ENCODE data around the gene ELK4. TPM values are rescaled to one million over a fixed set of nuclear protein-coding genes. Genes with fewer than 3 reads are reported as not detected.

The ELK4 gene
- total and polyA plus RNA-seq, 8 donors: 23.6 to 69.9 (median 26.9) TPM

GRCh38 chr1:205664399-205665017, 32.7 kb upstream of the ELK4 start:
- no peaks in the 10 kb centered on the region for H3K9me3 ChIP-seq
- peaks cover 0 to 16% of the 10 kb centered on the region in 2 donors for H3K4me1 ChIP-seq
- no peak for TF ChIP-seq CTCF (IDR thresholded peaks at IDR 0.05)
- intact Hi-C loops (cut with DNase I): loop anchor here in 1 of 2 donors (10.0 kb wide), 1 partner anchor 50 kb away; no protein-coding TSS in a partner anchor
- no peak overlapping the region for H3K4me3 ChIP-seq
- H3K27ac ChIP-seq: no peak overlapping the region
- DNase-seq: no peak
- ATAC-seq: no peak
- no peaks in the 10 kb centered on the region for H3K27me3 ChIP-seq
- no peaks in the 10 kb centered on the region for H3K36me3 ChIP-seq

- Histone ChIP-seq H3K27ac (no peak overlapping the region), H3K36me3 (no peaks in the 10 kb centered on the region), H3K9me3 (no peaks in the 10 kb centered on the region), H3K27me3 (no peaks in the 10 kb centered on the region), H3K4me1 (peaks cover 3 to 14% of the 10 kb centered on the region in 2 donors), H3K4me3 (no peak overlapping the region)
- TF ChIP-seq CTCF (IDR thresholded peaks at IDR 0.05): no peak
- DNase-seq: no peak
- intact Hi-C loops (cut with DNase I): loop anchor here in 1 of 2 donors (10.0 kb wide), 1 partner anchor 51 kb away; no protein-coding TSS in a partner anchor
- no peak for ATAC-seq
Measured at GRCh38 chr1:205663286-205663936, 31.6 kb upstream of the ELK4 start.

- Histone ChIP-seq H3K4me3 (no peak overlapping the region), H3K36me3 (no peaks in the 10 kb centered on the region), H3K4me1 (peaks cover 3 to 14% of the 10 kb centered on the region in 2 donors), H3K27me3 (no peaks in the 10 kb centered on the region), H3K27ac (no peak overlapping the region), H3K9me3 (no peaks in the 10 kb centered on the region)
- DNase-seq (no peak), ATAC-seq (no peak)
- intact Hi-C loops (cut with DNase I): loop anchor here in 1 of 2 donors (10.0 kb wide), 1 partner anchor 52 kb away; no protein-coding TSS in a partner anchor
- no peak for TF ChIP-seq CTCF (IDR thresholded peaks at IDR 0.05)
Measured at GRCh38 chr1:205662791-205663190, 31.0 kb upstream of the ELK4 start.

GRCh38 chr1:205662135-205662738, 30.4 kb upstream of the ELK4 start:
- intact Hi-C loops (cut with DNase I): loop anchor here in 1 of 2 donors (10.0 kb wide), 1 partner anchor 53 kb away; no protein-coding TSS in a partner anchor
- no peak for TF ChIP-seq CTCF (IDR thresholded peaks at IDR 0.05)
- ATAC-seq: no peak
- Histone ChIP-seq H3K4me3 (no peak overlapping the region), H3K36me3 (no peaks in the 10 kb centered on the region), H3K27ac (no peak overlapping the region), H3K4me1 (peaks cover 3 to 14% of the 10 kb centered on the region in 2 donors), H3K9me3 (no peaks in the 10 kb centered on the region), H3K27me3 (no peaks in the 10 kb centered on the region)
- no peak for DNase-seq

All from left lung (tissue), 10 donors.